ENCODE results near the gene ABO.
"Not testable (repeated sequence)": the region's sequence is repeated elsewhere in the genome, so short reads cannot be mapped to it uniquely, and the experiment has no call there.

ABO gene

GRCh38 chr9:133286523-133286922 is 11.5 kb upstream of the ABO start:
- no peak for FAIRE-seq

DNA sequence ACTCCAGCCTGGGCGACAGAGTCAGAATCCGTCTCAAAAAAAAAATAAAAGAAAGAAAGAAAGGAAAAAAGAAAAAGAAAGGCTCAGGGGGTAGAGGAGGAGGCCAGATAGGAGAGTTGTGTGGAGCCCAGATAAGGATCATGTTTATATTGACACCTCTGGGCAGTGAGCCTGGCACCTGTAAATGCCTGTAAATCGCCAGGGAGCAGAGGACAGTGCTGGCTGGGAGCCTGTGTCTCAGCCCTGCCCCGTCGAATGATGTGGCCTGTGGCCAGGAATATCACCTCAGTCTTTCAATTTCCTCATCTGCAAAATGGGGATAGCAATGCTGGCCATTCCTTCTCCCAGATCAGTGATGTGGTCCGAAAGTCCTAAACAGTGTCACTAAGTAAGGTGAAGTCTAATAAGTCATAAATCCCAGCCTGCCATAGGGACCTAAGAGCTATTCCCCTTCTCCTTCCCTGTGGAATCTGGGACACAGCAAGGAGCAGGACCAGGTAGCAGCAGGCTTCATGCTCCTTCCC is 10.3 kb upstream of the ABO start:
- no peak for FAIRE-seq

DNA sequence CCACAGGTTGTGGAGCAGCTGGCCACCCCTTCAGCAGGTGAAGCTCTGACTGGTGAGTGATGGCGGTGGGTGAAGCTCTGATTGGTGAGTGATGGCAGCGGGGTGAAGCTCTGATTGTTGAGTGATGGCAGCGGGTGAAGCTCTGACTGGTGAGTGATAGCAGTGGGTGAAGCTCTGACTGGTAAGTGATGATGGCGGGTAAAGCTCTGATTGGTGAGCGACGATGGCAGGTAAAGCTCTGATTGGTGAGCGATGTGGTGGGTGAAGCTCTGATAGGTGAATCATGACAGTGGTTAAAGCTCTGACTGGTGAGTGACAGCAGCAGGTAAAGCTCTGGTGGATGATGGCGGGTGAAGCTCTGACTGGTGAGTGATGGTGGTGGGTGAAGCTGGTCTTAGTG is 9.4 kb upstream of the ABO start:
- no peak for FAIRE-seq

DNA sequence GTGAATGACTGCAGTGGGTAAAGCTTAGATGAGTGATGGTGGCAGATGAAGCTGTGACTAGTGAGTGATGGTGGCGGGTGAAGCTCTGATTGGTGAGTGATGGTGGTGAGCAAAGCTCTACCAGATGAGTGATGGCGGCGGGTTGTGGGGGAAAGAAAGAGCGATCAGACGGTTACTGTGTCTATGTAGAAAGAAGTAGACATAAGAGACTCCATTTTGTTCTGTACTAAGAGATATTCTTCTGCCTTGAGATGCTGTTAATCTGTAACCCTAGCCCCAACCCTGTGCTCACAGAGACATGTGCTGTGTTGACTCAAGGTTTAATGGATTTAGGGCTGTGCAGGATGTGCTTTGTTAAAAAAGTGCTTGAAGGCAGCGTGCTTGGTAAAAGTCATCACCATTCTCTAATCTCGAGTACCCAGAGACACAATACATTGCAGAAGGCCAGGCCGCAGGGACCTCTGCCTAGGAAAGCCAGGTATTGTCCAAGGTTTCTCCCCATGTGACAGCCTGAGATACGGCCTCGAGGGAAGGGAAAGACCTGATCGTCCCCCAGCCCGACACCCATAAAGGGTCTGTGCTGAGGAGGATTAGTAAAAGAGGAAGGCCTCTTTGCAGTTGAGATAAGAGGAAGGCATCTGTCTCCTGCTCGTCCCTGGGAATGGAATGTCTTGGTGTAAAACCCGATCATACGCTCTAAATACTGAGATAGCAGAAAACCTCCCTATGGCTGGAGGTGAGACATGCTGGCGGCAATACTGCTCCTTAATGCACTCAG is 8.4 kb upstream of the ABO start:
- not testable (repeated sequence) for FAIRE-seq

GRCh38 chr9:133282464-133283238 is 7.7 kb upstream of the ABO start:
- FAIRE-seq: no peak

DNA sequence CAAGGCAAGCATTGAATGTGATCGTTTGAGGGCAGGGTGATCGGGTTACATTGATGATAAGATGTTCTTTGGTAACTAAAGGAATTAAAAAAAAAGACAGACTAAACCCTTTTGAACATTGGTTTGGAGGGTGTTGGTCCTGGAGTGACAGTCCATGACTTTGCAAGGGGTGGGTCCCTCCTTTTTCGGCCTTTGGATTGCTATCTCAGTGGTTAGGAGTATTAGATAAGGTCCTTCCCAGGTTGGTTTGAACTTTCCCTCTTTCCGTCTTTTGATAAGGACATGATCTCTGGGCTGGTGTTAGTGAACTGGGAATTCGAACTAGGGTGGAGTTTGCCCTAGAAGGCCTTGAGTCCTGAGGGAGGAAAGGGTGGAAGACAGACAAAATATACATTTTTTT is 5.4 kb upstream of the ABO start:
- FAIRE-seq: no peak

GRCh38 chr9:133278161-133279114 is 3.4 kb upstream of the ABO start:
- FAIRE-seq: no peak

GRCh38 chr9:133277467-133277866 is 2.5 kb upstream of the ABO start:
- FAIRE-seq: no peak

DNA sequence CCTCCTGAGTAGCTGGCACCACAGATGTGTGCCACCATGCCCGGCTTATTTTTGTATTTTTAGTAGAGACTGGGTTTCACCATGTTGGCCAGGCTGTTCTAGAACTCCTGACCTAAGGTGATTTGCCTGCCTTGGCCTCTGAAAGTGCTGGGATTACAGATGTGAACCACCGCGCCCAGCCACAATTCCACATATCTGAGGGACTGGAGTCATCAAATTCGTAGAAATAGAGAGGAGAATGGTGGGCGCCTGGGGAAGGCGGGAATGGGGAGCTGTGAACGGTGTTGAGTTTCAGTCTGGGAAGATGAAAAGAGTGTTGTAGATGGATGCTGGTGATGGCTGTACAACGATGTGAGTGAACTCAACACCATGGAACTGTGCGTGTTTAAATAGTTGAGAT is 1.9 kb upstream of the ABO start:
- FAIRE-seq: no peak

DNA sequence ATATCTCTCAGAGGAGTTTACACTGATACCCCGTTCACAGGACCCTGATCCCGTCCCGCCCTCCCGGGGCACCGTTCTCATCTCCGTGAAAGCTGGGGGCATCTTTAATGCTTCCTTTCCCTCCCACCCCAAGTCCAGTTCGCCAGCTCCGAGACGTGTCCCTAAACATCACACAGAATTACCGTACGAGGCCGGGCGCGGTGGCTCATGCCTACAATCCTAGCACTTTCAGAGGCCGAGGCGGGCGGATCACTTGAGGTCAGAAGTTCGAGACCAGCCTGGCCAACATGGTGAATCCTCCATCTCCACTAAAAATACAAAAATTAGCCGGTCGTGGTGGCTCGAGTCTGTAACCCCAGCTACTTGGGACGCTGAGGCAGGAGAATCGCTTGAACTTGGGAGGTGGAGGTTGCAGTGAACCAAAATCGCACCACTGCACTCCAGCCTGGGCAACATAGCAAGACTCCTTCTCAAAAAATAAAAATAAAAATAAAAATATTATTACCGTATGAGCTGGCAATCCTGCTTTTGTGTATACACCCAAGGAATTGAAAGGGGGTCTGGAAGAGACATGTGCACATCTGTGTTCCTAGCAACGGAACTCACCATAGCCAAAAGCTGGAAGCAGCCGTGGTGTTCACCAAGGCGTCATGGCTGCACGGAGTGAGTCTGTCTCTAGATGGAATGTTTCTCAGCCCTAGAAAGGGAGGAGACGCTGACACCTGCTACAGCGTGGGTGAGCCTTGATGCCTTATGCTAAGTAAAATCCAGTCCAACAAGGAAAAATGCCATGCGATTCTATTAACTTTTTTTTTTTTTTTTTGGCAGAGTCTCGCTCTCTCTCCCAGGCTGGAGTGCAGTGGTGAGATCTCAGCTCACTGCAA is 1.2 kb upstream of the ABO start:
- no peak for FAIRE-seq

- no peak for FAIRE-seq
These were observed 531 bp downstream of the ABO start for GRCh38 chr9:133274236-133275104.

GRCh38 chr9:133273819-133274218 is 1.2 kb downstream of the ABO start:
- FAIRE-seq: no peak

- FAIRE-seq: no peak
These were observed 1.9 kb downstream of the ABO start for GRCh38 chr9:133273098-133273497.

- FAIRE-seq: no peak
These were observed 5.3 kb downstream of the ABO start for GRCh38 chr9:133269537-133270362.

DNA sequence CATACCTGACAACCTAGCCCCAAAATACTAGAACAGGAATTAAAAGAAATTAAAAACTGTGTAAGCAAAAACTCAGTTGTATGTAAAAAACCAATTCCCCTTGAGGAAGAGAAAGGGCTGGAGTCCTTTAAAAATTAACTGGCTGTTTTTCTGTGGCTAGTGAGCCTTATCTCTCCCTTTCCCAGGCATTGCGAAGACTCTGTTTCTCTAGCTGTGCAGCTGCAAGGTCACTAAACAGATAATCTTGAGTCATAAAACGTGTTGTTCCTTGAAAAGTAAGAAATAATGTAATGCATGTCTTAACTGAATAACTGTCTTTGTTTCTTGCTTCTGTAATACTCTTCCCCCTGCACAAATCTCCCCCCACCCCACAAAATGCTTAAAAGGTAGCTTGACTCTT is 5.9 kb downstream of the ABO start:
- not testable (repeated sequence) for FAIRE-seq

DNA sequence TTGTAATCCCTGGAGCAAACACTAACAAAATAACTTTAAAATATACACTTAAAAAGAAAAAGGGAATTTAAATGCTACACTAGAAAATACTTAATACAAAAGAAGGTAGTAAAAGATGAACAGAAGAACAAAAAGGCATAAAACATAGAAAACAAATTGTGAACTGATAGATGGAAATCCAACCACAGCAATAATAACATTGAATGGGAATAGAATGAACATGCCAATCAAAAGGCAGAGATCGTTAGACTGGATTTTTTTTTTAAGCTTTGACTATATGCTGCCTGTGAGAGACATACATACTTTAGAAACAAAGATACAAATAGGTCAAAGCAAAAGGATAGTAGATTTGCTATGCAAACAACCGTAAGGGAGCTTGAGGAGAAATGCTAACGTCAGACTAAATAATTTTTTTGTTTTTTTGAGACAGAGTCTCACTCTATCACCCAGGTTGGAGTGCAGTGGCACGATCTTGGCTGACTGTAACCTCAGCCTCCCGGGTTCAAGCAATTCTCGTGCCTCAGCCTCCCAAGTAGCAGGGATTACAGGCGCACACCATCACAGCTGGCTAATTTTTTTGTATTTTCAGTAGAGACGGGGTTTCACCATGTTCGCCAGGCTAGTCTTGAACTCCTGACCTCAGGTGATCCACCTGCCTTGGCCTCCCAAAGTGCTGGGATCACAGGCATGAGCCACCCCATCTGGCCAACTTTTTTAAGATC is 6.5 kb downstream of the ABO start:
- no peak for FAIRE-seq

GRCh38 chr9:133264235-133264764 is 10.7 kb downstream of the ABO start:
- FAIRE-seq: no peak

- no peak for FAIRE-seq
These were observed 11.4 kb downstream of the ABO start for GRCh38 chr9:133263557-133263956.

DNA sequence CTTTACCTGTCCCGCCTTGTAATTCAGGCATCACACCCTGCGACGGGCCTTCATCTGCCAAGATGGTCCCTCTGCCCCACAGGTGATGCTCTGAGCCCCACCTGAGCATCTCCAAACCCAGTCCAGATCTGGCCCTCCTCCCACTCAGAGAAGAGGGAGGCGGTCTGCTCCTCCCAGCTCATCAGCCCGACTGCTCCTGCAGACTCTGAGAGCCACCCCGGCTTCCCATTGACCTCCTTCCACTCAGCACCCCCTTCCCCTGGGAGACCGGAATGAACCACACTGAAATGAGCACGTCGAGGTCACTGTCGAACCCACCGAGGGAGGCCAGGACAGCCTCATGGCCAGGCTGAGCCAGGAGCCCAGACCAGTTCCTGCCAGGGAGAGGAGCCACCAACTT is 12.8 kb downstream of the ABO start:
- FAIRE-seq: no peak

All from TTC549 (cell line).